Right renal pelvis (tissue), 4 donors: ENCODE results near the gene REPS2. TPM values are rescaled to one million over a fixed set of nuclear protein-coding genes. Genes with fewer than 3 reads are reported as not detected.
"Not testable (repeated sequence)": the region's sequence is repeated elsewhere in the genome, so short reads cannot be mapped to it uniquely, and the experiment has no call there.

Experiments
- DNase-seq, 4 donors: peaks; one replicate each; pipeline ENCODE4 v3.0.0-alpha.2; 2013; ENCODE audit warnings: low read depth in 4 of 4, low spot score in 3 of 4, missing footprints in 1 of 4
- polyA plus RNA-seq, 4 donors: library from polyadenylated mRNA; unstranded; fragments of 120-200 nt; gene quantifications; one replicate each; pipeline ENCODE4 v1.2.1, GENCODE V29; 2013; ENCODE audit not compliant: insufficient read length in 4 of 4

The REPS2 gene
- polyA plus RNA-seq, 4 donors = 13.1 to 20.4 (median 18.6) TPM

- DNase-seq = not testable (repeated sequence)
Measured at GRCh38 chrX:16962661-16963060, 16.2 kb downstream of the REPS2 start.

GRCh38 chrX:16963216-16963615, 16.8 kb downstream of the REPS2 start:
- no peak for DNase-seq

DNA sequence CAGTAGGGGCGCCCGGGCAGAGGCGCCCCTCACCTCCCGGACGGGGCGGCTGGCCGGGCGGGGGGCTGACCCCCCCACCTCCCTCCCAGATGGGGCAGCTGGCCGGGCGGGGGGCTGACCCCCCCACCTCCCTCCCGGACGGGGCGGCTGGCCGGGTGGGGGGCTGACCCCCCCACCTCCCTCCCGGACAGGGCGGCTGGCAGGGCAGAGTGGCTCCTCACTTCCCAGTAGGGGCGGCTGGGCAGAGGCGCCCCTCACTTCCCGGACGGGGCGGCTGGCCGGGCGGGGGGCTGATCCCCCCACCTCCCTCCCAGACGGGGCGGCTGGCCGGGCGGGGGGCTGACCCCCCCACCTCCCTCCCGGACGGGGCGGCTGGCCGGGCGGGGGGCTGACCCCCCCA, 18.5 kb downstream of the REPS2 start:
- DNase-seq = not testable (repeated sequence)

GRCh38 chrX:16966752-16967448, 20.4 kb downstream of the REPS2 start:
- DNase-seq = no peak

DNA sequence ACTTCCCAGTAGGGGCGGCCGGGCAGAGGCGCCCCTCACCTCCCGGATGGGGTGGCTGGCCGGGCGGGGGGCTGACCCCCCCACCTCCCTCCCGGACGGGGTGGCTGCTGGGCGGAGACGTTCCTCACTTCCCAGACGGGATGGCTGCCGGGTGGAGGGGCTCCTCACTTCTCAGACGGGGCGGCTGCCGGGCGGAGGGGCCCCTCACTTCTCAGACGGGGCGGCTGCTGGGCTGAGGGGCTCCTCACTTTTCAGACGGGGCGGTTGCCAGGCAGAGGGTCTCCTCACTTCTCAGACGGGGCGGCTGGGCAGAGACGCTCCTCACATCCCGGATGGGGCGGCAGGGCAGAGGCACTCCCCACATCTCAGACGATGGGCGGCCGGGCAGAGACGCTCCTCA, 22.3 kb downstream of the REPS2 start:
- not testable (repeated sequence) for DNase-seq

- DNase-seq = no peak
Measured at GRCh38 chrX:16970977-16971376, 24.5 kb downstream of the REPS2 start.

DNA sequence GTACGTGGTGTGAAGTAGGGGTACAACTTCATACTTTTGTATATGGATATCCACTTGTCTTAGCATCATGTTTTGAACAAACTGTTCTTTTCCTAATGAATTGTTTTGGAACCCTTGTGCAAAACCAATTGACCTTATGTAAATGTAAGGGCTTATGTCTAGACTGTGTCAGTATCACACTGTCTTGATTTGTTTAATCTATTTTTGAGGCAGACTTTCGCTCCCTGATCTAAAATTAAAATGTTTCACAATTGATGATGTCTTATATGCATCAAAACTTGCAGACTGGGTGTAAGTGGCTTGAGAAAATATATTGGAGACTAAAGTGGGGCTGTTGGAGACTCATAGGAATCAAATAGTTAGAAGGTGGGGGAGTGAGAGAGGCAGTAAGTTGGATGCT, 25.2 kb downstream of the REPS2 start:
- no peak for DNase-seq

DNA sequence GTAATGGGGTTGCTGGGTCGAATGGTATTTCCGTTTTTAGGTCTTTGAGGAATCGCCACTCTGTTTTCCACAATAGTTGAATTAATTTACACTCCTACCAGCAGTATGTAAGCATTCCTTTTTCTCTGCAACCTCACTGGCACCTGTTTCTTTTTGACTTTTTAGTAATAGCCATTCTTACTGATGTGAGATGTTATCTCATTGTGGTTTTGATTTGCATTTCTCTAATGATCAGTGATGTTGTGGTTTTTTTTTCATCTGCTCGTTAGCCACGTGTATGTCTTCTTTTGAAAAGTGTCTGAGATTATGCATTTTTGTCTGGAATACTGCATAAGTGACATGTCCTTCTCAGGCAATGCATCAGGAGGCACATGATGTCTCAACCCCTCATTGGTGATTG, 28.8 kb downstream of the REPS2 start:
- DNase-seq = no peak

DNA sequence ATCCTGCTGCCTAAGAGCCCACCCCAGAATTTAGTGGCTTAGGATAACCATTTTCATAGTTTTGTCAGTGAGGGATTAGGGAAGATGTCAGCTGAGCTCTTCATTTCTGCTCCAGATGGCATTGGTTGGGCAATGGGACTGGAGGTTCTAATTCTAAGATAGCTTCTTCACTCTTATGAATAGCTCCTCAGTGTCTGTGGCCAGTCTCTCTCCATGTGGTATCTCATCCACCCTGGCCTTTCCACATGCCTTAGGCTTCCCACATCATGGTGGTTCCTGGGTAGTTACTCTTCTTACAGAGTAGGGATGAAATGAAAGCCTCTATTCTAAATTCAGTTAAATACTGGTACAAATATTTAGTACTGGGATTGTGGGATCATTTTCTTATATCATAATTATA, 31.3 kb downstream of the REPS2 start:
- no peak for DNase-seq

DNA sequence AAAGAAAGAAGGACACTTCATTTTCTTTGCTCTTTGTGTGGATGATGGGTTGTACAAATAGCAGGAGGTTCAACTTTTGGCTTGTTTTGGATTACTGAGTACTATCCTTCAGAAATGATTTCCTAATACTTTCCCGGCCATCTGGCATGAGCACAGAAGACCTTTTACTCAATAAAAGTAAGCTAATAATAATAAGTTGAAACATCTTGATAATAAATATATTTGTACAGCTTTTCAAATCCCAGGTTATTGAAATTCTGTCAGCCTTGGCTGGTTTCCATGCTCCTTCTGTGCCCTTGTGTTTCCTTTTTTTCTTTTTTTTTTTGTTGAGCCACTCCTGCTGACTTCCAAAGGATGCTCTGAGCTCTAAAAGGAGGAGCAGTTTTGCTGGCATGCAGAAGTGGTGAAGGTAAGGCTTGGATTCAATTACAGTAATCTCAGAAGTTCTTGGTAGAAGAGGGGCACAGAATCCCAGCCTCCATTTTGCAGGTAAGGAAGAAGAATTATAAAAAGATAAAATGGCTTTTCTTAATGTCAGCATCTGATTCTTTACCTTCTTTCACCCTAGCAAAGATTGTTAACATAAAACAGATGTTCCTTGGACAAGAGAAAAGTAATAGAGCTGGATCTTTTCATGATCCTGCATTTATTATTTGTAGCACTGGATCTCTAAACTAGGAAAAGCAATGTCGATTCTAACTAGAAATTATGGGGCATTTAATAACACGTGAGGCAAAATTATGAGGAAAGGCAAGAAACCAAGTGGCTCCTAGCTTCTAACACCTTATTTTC, 31.9 kb downstream of the REPS2 start:
- no peak for DNase-seq

GRCh38 chrX:16979226-16979625, 32.8 kb downstream of the REPS2 start:
- no peak for DNase-seq

DNA sequence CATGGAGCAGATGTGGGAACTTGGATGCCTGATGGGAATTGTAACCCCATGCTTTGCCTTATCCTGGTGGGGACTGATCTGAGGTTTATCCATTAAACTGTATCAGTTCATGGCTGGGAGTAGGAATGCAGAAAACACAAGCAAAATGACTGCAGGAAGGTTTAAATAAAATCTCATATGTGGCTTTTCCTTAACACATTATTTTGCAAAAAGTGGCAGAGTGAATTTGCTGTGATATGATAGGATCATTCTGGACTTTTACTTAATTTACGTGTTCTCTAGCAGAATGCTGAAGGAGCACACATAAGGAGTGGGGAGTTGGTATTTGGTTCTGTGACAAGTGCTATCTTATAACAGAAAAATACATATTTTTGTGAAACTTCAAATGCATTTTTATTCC, 34.8 kb downstream of the REPS2 start:
- DNase-seq = no peak

GRCh38 chrX:16981980-16982379, 35.5 kb downstream of the REPS2 start:
- no peak for DNase-seq

DNA sequence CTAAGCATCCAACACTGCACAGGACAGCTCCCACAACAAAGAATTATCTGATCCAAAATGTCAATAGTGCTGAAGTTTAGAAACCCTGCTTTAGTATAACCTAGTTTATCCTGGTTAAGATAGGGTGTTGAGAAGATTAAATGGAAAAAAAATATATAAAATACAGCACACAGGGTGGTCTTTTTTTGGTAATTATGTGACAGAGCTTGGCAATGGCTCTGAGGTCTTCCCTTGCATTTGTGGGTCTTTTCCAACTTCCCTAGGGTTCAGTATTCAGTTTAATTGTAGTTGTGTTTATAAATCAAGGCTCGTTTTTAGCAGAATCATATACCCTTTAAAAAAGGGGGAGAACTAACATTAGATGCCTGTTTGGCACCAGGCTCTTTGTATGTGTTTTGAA, 36.6 kb downstream of the REPS2 start:
- no peak for DNase-seq

DNA sequence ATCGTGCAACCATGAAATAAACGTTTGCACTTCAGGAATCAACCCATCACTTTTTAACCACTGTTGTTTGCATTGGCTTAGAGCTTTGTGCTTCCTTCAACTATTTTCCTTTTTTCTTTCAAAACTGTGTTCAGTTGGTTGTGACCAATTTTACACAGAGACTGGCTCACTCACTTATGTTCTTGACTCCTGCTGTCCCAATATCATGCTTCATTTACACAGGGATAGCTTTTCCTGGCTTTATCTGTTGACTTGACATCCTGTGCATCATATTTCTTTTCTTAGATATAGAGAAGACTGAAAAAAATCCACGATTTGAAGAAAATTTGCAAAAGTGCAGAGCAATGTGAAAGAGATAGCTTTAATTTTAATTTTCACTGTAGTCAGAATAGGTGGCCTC, 38.8 kb downstream of the REPS2 start:
- no peak for DNase-seq

- no peak for DNase-seq
Measured at GRCh38 chrX:16986169-16986568, 39.7 kb downstream of the REPS2 start.

DNA sequence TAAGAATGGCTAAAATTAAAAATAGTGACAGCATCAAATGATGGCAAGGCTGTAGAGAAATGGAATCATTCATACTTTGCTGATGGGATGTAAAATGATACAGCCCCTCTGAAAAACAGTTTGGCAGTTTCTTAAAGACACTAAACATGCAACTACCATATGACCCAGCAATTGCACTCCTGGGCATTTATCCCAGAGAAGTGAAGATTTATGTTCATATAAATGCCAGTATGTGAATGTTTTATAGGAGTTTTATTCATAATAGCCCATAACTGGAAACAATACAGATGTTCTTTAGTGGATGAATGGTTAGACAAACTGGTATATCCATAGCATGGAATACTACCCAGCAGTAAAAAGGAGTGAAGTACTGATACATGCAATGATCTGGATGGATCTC, 43.3 kb downstream of the REPS2 start:
- DNase-seq = no peak

DNA sequence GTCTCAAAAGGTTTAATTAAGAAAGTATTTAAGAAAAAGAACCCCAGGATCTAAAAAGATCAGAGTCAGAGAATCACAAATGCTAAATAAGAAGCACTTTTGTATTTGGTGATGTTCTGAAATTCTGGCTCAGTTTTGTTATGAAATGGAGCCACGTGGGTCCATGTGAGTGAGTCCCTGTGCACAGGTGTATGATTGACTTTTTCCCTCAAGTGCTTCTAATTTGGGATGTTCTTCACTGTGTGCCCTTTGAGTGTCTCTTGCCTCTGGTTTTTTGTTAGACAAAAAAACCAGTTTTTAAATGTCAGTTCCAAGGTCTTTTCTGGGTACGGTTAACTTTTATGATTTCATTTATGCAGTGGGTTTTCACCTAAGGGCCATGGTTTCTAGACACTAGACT, 44.4 kb downstream of the REPS2 start:
- no peak for DNase-seq

DNA sequence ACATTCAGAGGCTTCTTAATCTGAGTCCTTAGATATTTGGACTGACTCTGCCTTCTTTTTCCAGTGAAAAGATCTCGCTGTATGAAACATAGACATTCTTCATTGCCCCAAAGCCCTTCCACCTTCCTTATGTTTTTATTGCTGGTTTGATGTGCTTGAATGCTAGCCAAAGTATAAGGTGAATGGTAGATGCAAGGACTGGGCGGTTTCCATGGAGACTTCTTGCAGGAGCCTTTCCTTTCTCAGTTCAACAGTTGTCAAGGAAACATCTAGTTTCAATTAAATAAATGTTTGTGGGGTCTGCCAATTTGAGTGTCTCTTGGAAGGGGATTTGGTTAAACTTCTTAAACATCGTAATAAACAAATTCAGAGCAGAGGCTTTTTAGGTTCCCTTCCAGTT, 46.0 kb downstream of the REPS2 start:
- DNase-seq = no peak

DNA sequence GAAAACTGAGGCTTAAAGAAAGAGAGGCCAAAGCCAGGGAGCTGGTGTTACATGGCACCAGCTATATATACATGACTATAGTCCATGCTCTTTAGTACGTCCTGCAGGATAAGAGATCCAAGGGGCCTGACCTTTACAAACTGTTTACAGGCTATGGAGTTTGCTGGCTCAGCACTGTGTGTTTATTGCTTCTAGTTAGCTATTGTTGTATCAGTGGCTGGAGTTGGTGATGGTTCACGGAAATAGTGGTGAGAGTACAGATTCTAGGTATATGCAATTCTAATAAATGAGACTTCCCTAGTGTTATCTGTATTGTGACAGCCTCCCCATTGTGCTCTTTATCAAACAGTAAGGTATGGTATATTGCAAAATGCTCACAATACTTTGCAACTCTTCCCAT, 46.5 kb downstream of the REPS2 start:
- no peak for DNase-seq

GRCh38 chrX:16993791-16994318, 47.4 kb downstream of the REPS2 start:
- DNase-seq = no peak

DNA sequence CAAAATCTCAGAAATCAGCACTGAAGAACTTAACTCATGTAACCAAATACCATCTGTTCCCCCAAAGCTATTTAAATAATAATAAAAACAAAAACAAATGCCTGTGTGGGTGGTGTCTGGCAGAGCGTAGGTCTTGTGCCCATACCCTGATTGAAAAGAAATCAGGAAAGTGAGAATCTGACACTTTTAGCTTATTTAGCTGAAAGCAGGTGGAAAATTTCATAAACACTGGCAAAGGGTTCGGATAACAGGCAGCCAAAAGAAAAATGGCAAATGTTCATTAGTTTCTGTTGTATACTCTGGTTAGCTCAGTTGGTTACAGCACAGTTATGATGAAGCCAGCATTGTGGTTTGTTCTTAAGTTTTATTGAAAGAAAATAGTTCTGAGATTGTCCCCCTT, 48.3 kb downstream of the REPS2 start:
- no peak for DNase-seq
